Sigmoid colon (tissue), 7 donors: Measurements from ENCODE around the gene DTX1. TPM values are rescaled to one million over a fixed set of nuclear protein-coding genes. Genes with fewer than 3 reads are reported as not detected.
"Not testable (repeated sequence)": the region's sequence is repeated elsewhere in the genome, so short reads cannot be mapped to it uniquely, and the experiment has no call there.

Source experiments
- DNase-seq: peaks from one replicate; pipeline ENCODE4 v3.0.0-alpha.2; 2019
- H3K27ac ChIP-seq, 4 donors: fragments of 200-600 bp; sonication (generic); one replicate each; pipeline ENCODE4 v1.5.1; 2016 to 2019; ENCODE audit warnings: mild to moderate bottlenecking in 1 of 4
- H3K27me3 ChIP-seq, 3 donors: fragments of 200-600 bp; sonication (generic); one replicate each; pipeline ENCODE4 v1.5.1; 2019; ENCODE audit warnings: mild to moderate bottlenecking in 1 of 3
- H3K36me3 ChIP-seq, 4 donors: fragments of 200-600 bp; sonication (generic); one replicate each; pipeline ENCODE4 v1.5.1; 2016 to 2019
- H3K4me1 ChIP-seq, 4 donors: fragments of 200-600 bp; sonication (generic); one replicate each; pipeline ENCODE4 v1.5.1; 2017 to 2019
- H3K4me3 ChIP-seq, 4 donors: fragments of 200-600 bp; sonication (generic); one replicate each; pipeline ENCODE4 v1.5.1; 2017 to 2019; ENCODE audit warnings: mild to moderate bottlenecking in 2 of 4, moderate library complexity in 1 of 4
- H3K9me3 ChIP-seq, 4 donors: fragments of 200-600 bp in 3 of 4; sonication (generic) in 3 of 4; one replicate each; pipeline versions ENCODE4 v1.5.1 to v1.6.1; 2013 to 2019
- EP300 ChIP-seq, 4 donors: sonication (generic); formaldehyde crosslinking; IDR thresholded peaks; one replicate each; pipeline ENCODE4 v1.6.1; 2017; ENCODE audit warnings: antibody characterized with exemption in 4 of 4
- POLR2A ChIP-seq, 2 donors: fragments of 450-650 bp; IDR thresholded peaks; one replicate each; pipeline ENCODE4 v1.6.1; 2016; ENCODE audit warnings: antibody characterized with exemption in 2 of 2, mild to moderate bottlenecking in 2 of 2, moderate library complexity in 2 of 2
- POLR2AphosphoS5 ChIP-seq, 4 donors: sonication (generic); formaldehyde crosslinking; IDR thresholded peaks; one replicate each; pipeline ENCODE4 v1.6.1; 2017; ENCODE audit warnings: antibody characterized with exemption in 4 of 4
- WGBS, 2 donors: extraction: QIAGEN DNeasy Blood & Tissue Kit; methylation state at CpG; one replicate each; pipeline ENCODE4 v1.1.7; 2013; 5-methylcytosine and 5-hydroxymethylcytosine counted together
- intact Hi-C: fragments of 100-400 bp; cut with DNase I; formaldehyde crosslinking; loops from one replicate; pipeline ENCODE4 v1.15.1; 2023
- polyA plus RNA-seq, 3 donors: library from polyadenylated mRNA; stranded (reverse); fragments of 200-250 nt; gene quantifications; one replicate each; pipeline ENCODE4 v1.2.3, GENCODE V29; 2013
- total RNA-seq, 4 donors: library from RNA; depleted of rRNA; stranded (reverse); fragments of >200 nt; gene quantifications; one replicate each; pipeline ENCODE4 v1.1.0, GENCODE V29; 2016
- TF ChIP-seq, protein P1 (sequence below), 4 experiments: fragments of 450-650 bp in 3 of 4; fragments of 200-600 bp in 1 of 4; IDR thresholded peaks; one replicate each; pipeline ENCODE4 v1.5.1; 2016 to 2019; ENCODE audit warnings: antibody characterized with exemption in 4 of 4, mild to moderate bottlenecking in 3 of 4, moderate library complexity in 2 of 4
- donor health status: healthy with polysubstance abuse.
- donor health status: Bipolar disorder and iron deficiency.
- donor health status: healthy.

The DTX1 gene
- total and polyA plus RNA-seq, 7 donors = 1.2 to 15.8 (median 3.0) TPM

DNA sequence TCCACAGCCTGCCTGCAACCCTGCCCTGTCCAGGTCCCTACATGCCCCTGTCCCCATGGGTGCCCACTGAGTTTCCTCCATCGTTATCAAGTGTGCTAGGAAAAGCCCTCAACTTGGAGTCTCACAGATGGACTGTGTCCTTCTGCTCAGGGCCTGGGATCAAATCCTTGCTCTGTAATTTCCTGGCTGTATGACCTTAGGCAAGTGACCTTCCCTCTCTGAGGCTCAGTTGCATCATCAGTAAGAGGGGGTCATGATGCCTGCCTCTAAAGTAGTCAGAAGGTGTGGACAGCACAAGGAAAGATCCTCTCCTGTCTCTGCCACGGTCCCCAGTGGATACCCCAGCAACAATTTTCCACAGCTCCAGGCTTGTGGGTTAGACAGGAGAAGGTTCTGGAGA, 56.9 kb downstream of the DTX1 start:
- no peak overlapping the region for H3K4me3 ChIP-seq
- 85 to 92% methylated on average over 2 of the region's 2 CpGs for WGBS, 2 donors
- TF ChIP-seq, protein P1, sequence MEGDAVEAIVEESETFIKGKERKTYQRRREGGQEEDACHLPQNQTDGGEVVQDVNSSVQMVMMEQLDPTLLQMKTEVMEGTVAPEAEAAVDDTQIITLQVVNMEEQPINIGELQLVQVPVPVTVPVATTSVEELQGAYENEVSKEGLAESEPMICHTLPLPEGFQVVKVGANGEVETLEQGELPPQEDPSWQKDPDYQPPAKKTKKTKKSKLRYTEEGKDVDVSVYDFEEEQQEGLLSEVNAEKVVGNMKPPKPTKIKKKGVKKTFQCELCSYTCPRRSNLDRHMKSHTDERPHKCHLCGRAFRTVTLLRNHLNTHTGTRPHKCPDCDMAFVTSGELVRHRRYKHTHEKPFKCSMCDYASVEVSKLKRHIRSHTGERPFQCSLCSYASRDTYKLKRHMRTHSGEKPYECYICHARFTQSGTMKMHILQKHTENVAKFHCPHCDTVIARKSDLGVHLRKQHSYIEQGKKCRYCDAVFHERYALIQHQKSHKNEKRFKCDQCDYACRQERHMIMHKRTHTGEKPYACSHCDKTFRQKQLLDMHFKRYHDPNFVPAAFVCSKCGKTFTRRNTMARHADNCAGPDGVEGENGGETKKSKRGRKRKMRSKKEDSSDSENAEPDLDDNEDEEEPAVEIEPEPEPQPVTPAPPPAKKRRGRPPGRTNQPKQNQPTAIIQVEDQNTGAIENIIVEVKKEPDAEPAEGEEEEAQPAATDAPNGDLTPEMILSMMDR (IDR thresholded peaks at IDR 0.05) = no peak
- TF ChIP-seq POLR2A (IDR thresholded peaks at IDR 0.05) (no peak), EP300 (IDR thresholded peaks at IDR 0.05) (no peak), POLR2AphosphoS5 (IDR thresholded peaks at IDR 0.05) (no peak)
- intact Hi-C loops = no loop called here
- H3K4me1 ChIP-seq = no peaks in the 10 kb centered on the region
- DNase-seq = no peak
- H3K27me3 ChIP-seq = peaks cover 0 to 27% (median 0%) of the 10 kb centered on the region in 3 donors
- H3K9me3 ChIP-seq = no peaks in the 10 kb centered on the region
- no peak overlapping the region for H3K27ac ChIP-seq
- H3K36me3 ChIP-seq = no peaks in the 10 kb centered on the region

DNA sequence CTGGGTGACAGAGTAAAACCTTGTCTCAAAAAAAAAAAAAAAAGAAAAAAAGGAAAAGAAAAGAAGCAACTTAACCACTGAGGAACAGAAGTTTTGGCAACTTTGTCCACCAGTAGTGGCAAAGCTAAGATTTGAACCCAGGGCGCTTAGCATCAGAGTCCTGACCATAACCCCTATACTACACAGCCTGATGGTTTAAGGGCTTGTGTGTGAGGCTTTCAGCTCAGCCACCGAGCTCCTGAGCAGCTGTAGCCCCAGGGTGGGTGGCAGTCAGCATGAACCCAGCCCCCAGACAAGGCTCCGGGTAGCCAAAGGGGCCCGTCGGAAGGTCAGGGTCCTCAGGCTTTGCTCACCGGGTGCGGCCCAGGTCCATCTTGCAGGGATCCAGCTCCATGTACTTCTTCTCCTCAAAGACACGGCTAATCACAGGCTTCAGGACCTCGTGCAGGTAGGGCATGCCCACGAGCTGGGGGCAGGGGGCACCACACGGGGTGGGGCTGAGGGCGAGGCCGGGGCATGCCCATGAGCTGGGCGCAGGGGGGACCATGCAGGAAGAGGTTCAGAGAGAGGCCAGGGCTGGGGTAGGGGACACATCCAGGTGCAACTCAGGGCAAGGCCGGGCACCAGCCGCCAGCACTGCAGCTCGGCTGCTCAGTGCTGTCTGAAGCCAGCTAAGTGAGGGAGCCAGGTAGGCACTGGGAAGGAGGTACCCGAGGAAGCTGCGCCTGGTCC, 58.1 kb downstream of the DTX1 start:
- Histone ChIP-seq H3K27ac (no peak overlapping the region), H3K27me3 (peaks cover 0 to 35% (median 0%) of the 10 kb centered on the region in 3 donors), H3K4me1 (no peaks in the 10 kb centered on the region), H3K36me3 (no peaks in the 10 kb centered on the region), H3K9me3 (no peaks in the 10 kb centered on the region), H3K4me3 (no peak overlapping the region)
- TF ChIP-seq, protein P1 (IDR thresholded peaks at IDR 0.05) = no peak
- TF ChIP-seq POLR2AphosphoS5 (IDR thresholded peaks at IDR 0.05) (no peak), EP300 (IDR thresholded peaks at IDR 0.05) (no peak), POLR2A (IDR thresholded peaks at IDR 0.05) (no peak)
- 87 to 90% methylated on average over 19 of the region's 19 CpGs for WGBS, 2 donors
- intact Hi-C loops = no loop called here
- no peak for DNase-seq

DNA sequence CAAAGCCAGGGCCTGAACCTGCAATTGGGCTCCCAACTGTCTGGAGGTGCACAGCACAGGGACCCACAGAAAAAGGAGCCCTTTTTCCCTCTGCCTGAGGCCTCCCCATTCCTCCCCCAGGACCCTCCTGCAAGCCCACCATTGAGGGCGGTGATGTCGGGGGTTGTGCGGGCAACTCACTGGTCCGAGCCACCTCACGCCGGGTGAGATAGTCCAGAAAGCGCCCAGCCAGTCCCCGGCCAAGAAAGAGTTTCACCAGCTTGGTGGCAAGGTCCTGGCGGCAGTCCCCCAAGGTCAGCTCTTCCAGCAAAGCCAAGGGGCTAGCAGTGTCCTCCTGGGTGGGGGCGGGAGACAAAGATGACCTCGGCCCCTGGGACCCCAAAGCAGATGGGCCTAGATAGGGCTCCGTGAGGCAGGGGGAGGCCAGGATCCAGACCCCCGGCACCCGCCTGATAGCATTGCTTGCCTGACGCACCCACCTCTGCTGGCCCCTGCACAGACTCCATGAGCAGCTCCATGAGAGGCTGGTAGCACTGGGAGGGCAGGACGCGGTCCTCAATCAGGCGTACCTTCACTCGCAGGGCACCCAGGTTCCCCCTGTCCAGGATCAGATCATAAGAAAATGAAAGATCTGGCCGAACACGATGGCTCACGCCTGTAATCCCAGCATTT, 59.1 kb downstream of the DTX1 start:
- TF ChIP-seq POLR2A (IDR thresholded peaks at IDR 0.05) = no peak
- no peak for TF ChIP-seq EP300 (IDR thresholded peaks at IDR 0.05)
- TF ChIP-seq, protein P1 (IDR thresholded peaks at IDR 0.05) = no peak
- TF ChIP-seq POLR2AphosphoS5 (IDR thresholded peaks at IDR 0.05) = no peak
- Histone ChIP-seq H3K9me3 (no peaks in the 10 kb centered on the region), H3K4me1 (no peaks in the 10 kb centered on the region), H3K27ac (no peak overlapping the region), H3K4me3 (no peak overlapping the region), H3K36me3 (no peaks in the 10 kb centered on the region), H3K27me3 (peaks cover 0 to 44% (median 0%) of the 10 kb centered on the region in 3 donors)
- DNase-seq = no peak
- intact Hi-C loops = no loop called here
- WGBS, 2 donors = 85 to 86% methylated on average over 22 of the region's 22 CpGs

DNA sequence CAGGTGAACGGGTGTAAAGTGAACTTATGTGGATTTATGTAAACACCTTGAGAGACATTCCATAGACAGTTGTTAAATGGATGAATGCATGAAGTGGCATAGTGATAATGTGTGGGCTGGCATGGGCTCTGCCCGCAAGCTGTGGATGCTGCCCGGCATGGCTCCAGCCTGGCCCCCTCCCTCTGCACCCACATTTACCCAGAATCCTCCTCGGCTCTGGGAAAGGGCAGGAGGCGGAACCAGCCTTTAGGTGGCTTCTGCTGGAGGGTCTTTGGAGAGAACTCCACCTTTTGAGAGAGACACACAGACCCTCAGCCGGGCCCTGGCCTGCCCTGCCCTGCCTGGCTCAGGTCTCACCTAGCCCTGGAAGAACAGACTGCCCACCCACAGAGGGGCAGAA, 60.3 kb downstream of the DTX1 start:
- TF ChIP-seq, protein P1 (IDR thresholded peaks at IDR 0.05) = no peak
- TF ChIP-seq POLR2A (IDR thresholded peaks at IDR 0.05) (no peak), EP300 (IDR thresholded peaks at IDR 0.05) (no peak), POLR2AphosphoS5 (IDR thresholded peaks at IDR 0.05) (no peak)
- no peak overlapping the region for H3K27ac ChIP-seq
- no peak overlapping the region for H3K4me3 ChIP-seq
- H3K4me1 ChIP-seq = no peaks in the 10 kb centered on the region
- H3K9me3 ChIP-seq = no peaks in the 10 kb centered on the region
- no peaks in the 10 kb centered on the region for H3K36me3 ChIP-seq
- intact Hi-C loops = no loop called here
- DNase-seq = no peak
- WGBS, 2 donors = 73% methylated on average over 6 of the region's 6 CpGs
- peaks cover 0 to 43% (median 6%) of the 10 kb centered on the region in 3 donors for H3K27me3 ChIP-seq

DNA sequence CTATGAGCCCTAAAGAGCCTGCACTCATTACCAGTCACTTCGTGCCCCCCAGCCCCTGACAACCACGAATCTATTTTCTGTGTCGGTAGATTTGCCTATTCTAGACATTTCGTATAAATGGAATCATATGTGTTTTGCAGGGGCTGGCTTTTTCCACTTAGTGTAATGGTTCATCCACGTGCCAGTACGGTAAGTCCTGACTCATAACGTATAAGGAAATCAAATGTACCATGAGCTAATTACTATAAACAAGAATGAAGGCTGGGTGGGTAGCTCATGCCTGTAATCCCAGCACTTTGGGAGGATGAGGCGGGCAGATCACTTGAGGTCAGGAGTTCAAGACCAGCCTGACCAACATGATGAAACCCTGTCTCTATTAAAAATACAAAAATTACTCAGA, 61.2 kb downstream of the DTX1 start:
- H3K9me3 ChIP-seq, DNase-seq, intact Hi-C loops, H3K4me1 ChIP-seq, H3K27ac ChIP-seq, H3K36me3 ChIP-seq, H3K4me3 ChIP-seq: not testable (repeated sequence)
- H3K27me3 ChIP-seq = peaks cover 0 to 36% (median 6%) of the 10 kb centered on the region in 3 donors
- WGBS, 2 donors = 79 to 84% methylated on average over 8 of the region's 8 CpGs
